Mesendoderm (in vitro differentiated cells): ENCODE data around the gene PTPRU.

Experiments used
- DNase-seq: peaks from one replicate; pipeline ENCODE4 v3.0.0; 2013
- H2AK5ac ChIP-seq: 2 replicates; pipeline ENCODE4 v1.6.1; 2013; ENCODE audit warnings: low read length, inconsistent platforms
- H2BK120ac ChIP-seq: 2 replicates; pipeline ENCODE4 v1.6.1; 2013; ENCODE audit warnings: low read depth, mild to moderate bottlenecking, low read length, moderate library complexity, mixed read lengths
- H2BK15ac ChIP-seq: replicated peaks from 2 replicates; pipeline ENCODE4 v1.6.1; 2013; ENCODE audit warnings: low read depth, mild to moderate bottlenecking, moderate library complexity
- H2BK5ac ChIP-seq: 2 replicates; pipeline ENCODE4 v1.6.1; 2013; ENCODE audit warnings: low read length, inconsistent platforms
- H3K18ac ChIP-seq: 2 replicates; pipeline ENCODE4 v1.6.1; 2013; ENCODE audit warnings: mild to moderate bottlenecking, low read length, mixed read lengths
- H3K23ac ChIP-seq: one replicate; pipeline ENCODE4 v1.6.1; 2013; ENCODE audit warnings: low read length
- H3K27ac ChIP-seq: 2 replicates; pipeline ENCODE4 v1.5.1; 2013; ENCODE audit warnings: low read depth, mild to moderate bottlenecking, inconsistent platforms, low read length, moderate library complexity
- H3K27me3 ChIP-seq: 2 replicates; pipeline ENCODE4 v1.6.1; 2013; ENCODE audit warnings: low read length, control low read depth, mild to moderate bottlenecking, inconsistent platforms; ENCODE audit not compliant: insufficient read depth, poor library complexity
- H3K36me3 ChIP-seq: 2 replicates; pipeline ENCODE4 v1.6.1; 2013; ENCODE audit warnings: low read length, inconsistent platforms; ENCODE audit not compliant: control insufficient read depth, insufficient read depth
- H3K4ac ChIP-seq: one replicate; pipeline ENCODE4 v1.6.1; 2013; ENCODE audit warnings: low read depth, mild to moderate bottlenecking, low read length, moderate library complexity
- H3K4me1 ChIP-seq: 2 replicates; pipeline ENCODE4 v1.6.1; 2013; ENCODE audit warnings: low read depth, low read length, inconsistent platforms; ENCODE audit not compliant: control insufficient read depth
- H3K4me2 ChIP-seq: 2 replicates; pipeline ENCODE4 v1.6.1; 2013; ENCODE audit warnings: low read length
- H3K4me3 ChIP-seq: 2 replicates; pipeline ENCODE4 v1.5.1; 2013; ENCODE audit warnings: mild to moderate bottlenecking, low read length
- H3K56ac ChIP-seq: one replicate; pipeline ENCODE4 v1.6.1; 2013; ENCODE audit warnings: low read length
- H3K79me1 ChIP-seq: 2 replicates; pipeline ENCODE4 v1.6.1; 2013; ENCODE audit warnings: low read length, inconsistent platforms
- H3K79me2 ChIP-seq: 2 replicates; pipeline ENCODE4 v1.6.1; 2013; ENCODE audit warnings: mild to moderate bottlenecking, low read length; ENCODE audit not compliant: control insufficient read depth, insufficient read depth
- H3K9ac ChIP-seq: 2 replicates; pipeline ENCODE4 v1.6.1; 2013; ENCODE audit warnings: low read length, inconsistent platforms
- H4K5ac ChIP-seq: one replicate; pipeline ENCODE4 v1.6.1; 2013; ENCODE audit warnings: low read length
- H4K8ac ChIP-seq: one replicate; pipeline ENCODE4 v1.6.1; 2013; ENCODE audit warnings: low read depth, mild to moderate bottlenecking, control low read depth, low read length, moderate library complexity
- WGBS: extraction: QIAGEN DNeasy Blood & Tissue Kit; methylation state at CpG from one replicate; pipeline ENCODE4 v1.1.7; 2013; ENCODE audit warnings: low lambda C conversion rate, missing lambda C conversion rate; ENCODE audit not compliant: insufficient coverage; ENCODE audit errors: extremely low coverage; 5-methylcytosine and 5-hydroxymethylcytosine counted together

The PTPRU gene

DNA sequence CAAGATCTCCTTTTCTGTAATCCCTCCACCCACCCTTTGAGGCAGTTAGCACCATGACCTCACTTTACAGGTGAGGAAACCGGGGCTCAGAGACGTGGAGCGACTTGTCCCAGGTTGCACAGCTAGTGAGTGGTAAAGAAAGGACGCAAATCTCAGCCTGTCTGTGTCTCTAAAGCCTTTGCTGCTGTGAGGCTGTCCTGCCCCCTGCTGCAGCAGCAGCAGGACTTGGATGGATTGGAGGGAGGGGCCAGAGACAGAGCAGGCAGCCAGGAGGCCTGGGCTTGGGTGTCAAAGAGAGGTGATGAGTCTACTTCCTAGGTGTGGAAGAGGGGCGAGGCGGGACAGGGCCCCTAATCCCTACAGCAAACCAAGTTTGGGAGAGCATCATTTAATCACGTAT is 69.6 kb downstream of the PTPRU start:
- H3K36me3 ChIP-seq = peaks cover 4% of the 10 kb centered on the region
- H2AK5ac ChIP-seq = no peak overlapping the region
- no peak overlapping the region for H3K4me2 ChIP-seq
- H2BK120ac ChIP-seq = no peak overlapping the region
- no peak overlapping the region for H2BK5ac ChIP-seq
- no peak overlapping the region for H3K56ac ChIP-seq
- no peak overlapping the region for H4K8ac ChIP-seq
- no peak overlapping the region for H2BK15ac ChIP-seq
- H3K18ac ChIP-seq = no peak overlapping the region
- no peak overlapping the region for H4K5ac ChIP-seq
- H3K79me1 ChIP-seq = no peaks in the 10 kb centered on the region
- no peaks in the 10 kb centered on the region for H3K79me2 ChIP-seq
- no peaks in the 10 kb centered on the region for H3K27me3 ChIP-seq
- no peak overlapping the region for H3K27ac ChIP-seq
- no peaks in the 10 kb centered on the region for H3K4me1 ChIP-seq
- no peak overlapping the region for H3K23ac ChIP-seq
- no peak overlapping the region for H3K9ac ChIP-seq
- no peak overlapping the region for H3K4me3 ChIP-seq
- WGBS = no CpG with 5 or more reads among the region's 7 CpGs
- H3K4ac ChIP-seq = no peak overlapping the region
- peak; percentile 53 for DNase-seq

GRCh38 chr1:29306471-29307140 is 70.3 kb downstream of the PTPRU start:
- Histone ChIP-seq H4K8ac (no peak overlapping the region), H3K56ac (no peak overlapping the region), H2BK5ac (no peak overlapping the region), H3K4me3 (no peak overlapping the region), H3K27me3 (no peaks in the 10 kb centered on the region), H4K5ac (no peak overlapping the region), H2BK120ac (no peak overlapping the region), H2AK5ac (no peak overlapping the region), H2BK15ac (no peak overlapping the region), H3K9ac (no peak overlapping the region), H3K4ac (no peak overlapping the region), H3K18ac (no peak overlapping the region), H3K4me2 (no peak overlapping the region), H3K79me2 (no peaks in the 10 kb centered on the region), H3K4me1 (no peaks in the 10 kb centered on the region), H3K36me3 (peaks cover 3% of the 10 kb centered on the region), H3K27ac (no peak overlapping the region), H3K23ac (no peak overlapping the region), H3K79me1 (no peaks in the 10 kb centered on the region)
- no CpG with 5 or more reads among the region's 10 CpGs for WGBS
- DNase-seq = no peak

DNA sequence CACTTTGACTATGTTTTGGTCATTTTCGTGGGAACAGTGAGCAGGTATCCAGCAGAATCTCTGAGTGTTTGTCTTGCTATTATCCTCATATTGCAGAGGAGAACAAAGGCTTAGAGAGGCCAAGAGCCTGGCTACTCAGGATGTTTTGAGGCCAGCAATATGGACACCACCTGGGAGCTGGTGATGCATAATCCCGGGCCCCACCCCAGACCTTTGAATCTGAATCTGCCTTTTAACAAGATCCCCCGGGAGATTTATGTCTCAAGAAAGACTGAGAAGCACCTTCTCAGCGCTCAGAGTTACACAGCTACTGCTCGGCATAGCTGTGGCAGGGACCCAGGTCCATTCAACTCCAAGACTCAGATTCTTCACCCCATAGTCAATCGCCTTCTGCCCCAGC is 72.8 kb downstream of the PTPRU start:
- Histone ChIP-seq H3K23ac (no peak overlapping the region), H2BK5ac (no peak overlapping the region), H3K27me3 (no peaks in the 10 kb centered on the region), H3K79me2 (no peaks in the 10 kb centered on the region), H4K8ac (no peak overlapping the region), H3K27ac (no peak overlapping the region), H3K79me1 (no peaks in the 10 kb centered on the region), H3K56ac (no peak overlapping the region), H4K5ac (no peak overlapping the region), H3K36me3 (peaks cover 1% of the 10 kb centered on the region), H3K4me2 (no peak overlapping the region), H2AK5ac (no peak overlapping the region), H2BK120ac (no peak overlapping the region), H3K4me3 (no peak overlapping the region), H3K4ac (no peak overlapping the region), H3K9ac (no peak overlapping the region), H3K18ac (no peak overlapping the region), H3K4me1 (no peaks in the 10 kb centered on the region), H2BK15ac (no peak overlapping the region)
- WGBS = no CpG with 5 or more reads among the region's 6 CpGs
- no peak for DNase-seq

- no peaks in the 10 kb centered on the region for H3K27me3 ChIP-seq
- no peak overlapping the region for H4K5ac ChIP-seq
- no peaks in the 10 kb centered on the region for H3K4me1 ChIP-seq
- no peak overlapping the region for H2BK15ac ChIP-seq
- no peak overlapping the region for H2BK120ac ChIP-seq
- H4K8ac ChIP-seq = no peak overlapping the region
- H2AK5ac ChIP-seq = no peak overlapping the region
- no peak overlapping the region for H3K9ac ChIP-seq
- no peak overlapping the region for H3K4me3 ChIP-seq
- H3K79me1 ChIP-seq = no peaks in the 10 kb centered on the region
- H3K4ac ChIP-seq = no peak overlapping the region
- no peak overlapping the region for H3K23ac ChIP-seq
- no peak overlapping the region for H2BK5ac ChIP-seq
- H3K27ac ChIP-seq = no peak overlapping the region
- no peak for DNase-seq
- H3K36me3 ChIP-seq = no peaks in the 10 kb centered on the region
- WGBS = no CpG with 5 or more reads among the region's 5 CpGs
- H3K56ac ChIP-seq = no peak overlapping the region
- H3K18ac ChIP-seq = no peak overlapping the region
- no peak overlapping the region for H3K4me2 ChIP-seq
- H3K79me2 ChIP-seq = no peaks in the 10 kb centered on the region
These were observed 73.3 kb downstream of the PTPRU start for GRCh38 chr1:29309621-29310020.

GRCh38 chr1:29310616-29311180 is 74.4 kb downstream of the PTPRU start:
- DNase-seq = no peak
- H3K36me3 ChIP-seq = peaks cover 3% of the 10 kb centered on the region

More at GRCh38 chr1:29310616-29311180, 74.4 kb downstream of the PTPRU start:
- H2BK5ac ChIP-seq = no peak overlapping the region
- H3K27me3 ChIP-seq = no peaks in the 10 kb centered on the region
- no peak overlapping the region for H3K18ac ChIP-seq
- no peak overlapping the region for H2BK15ac ChIP-seq
- no peak overlapping the region for H3K4ac ChIP-seq
- H3K79me1 ChIP-seq = no peaks in the 10 kb centered on the region
- H3K9ac ChIP-seq = no peak overlapping the region
- no peak overlapping the region for H3K4me3 ChIP-seq
- H3K4me2 ChIP-seq = no peak overlapping the region
- H3K56ac ChIP-seq = no peak overlapping the region
- no peak overlapping the region for H3K27ac ChIP-seq
- no peaks in the 10 kb centered on the region for H3K4me1 ChIP-seq
- no peak overlapping the region for H2AK5ac ChIP-seq
- H4K5ac ChIP-seq = no peak overlapping the region
- H4K8ac ChIP-seq = no peak overlapping the region
- no CpG with 5 or more reads among the region's 9 CpGs for WGBS
- H2BK120ac ChIP-seq = no peak overlapping the region
- H3K79me2 ChIP-seq = no peaks in the 10 kb centered on the region
- no peak overlapping the region for H3K23ac ChIP-seq
